ENCODE measurements around the gene WBP1.
"Not testable (repeated sequence)": the region's sequence is repeated elsewhere in the genome, so short reads cannot be mapped to it uniquely, and the experiment has no call there.

WBP1 gene

GRCh38 chr2:74483675-74484164 lies 25.5 kb downstream of the WBP1 start:
- DNase-seq = not testable (repeated sequence)

- DNase-seq = no peak
Measured at GRCh38 chr2:74486141-74486540, 27.9 kb downstream of the WBP1 start.

GRCh38 chr2:74488643-74489481 lies 30.6 kb downstream of the WBP1 start:
- no peak for DNase-seq

GRCh38 chr2:74489906-74490305 lies 31.7 kb downstream of the WBP1 start:
- no peak for DNase-seq

GRCh38 chr2:74491648-74492544 lies 33.7 kb downstream of the WBP1 start:
- no peak for DNase-seq

- DNase-seq = no peak
Measured at GRCh38 chr2:74493546-74493945, 35.3 kb downstream of the WBP1 start.

GRCh38 chr2:74495440-74495839 lies 37.2 kb downstream of the WBP1 start:
- no peak for DNase-seq

GRCh38 chr2:74496997-74497776 lies 38.9 kb downstream of the WBP1 start:
- DNase-seq = no peak

- DNase-seq = no peak
Measured at GRCh38 chr2:74497777-74498499, 39.7 kb downstream of the WBP1 start.

GRCh38 chr2:74498500-74499266 lies 40.4 kb downstream of the WBP1 start:
- DNase-seq = no peak

GRCh38 chr2:74499267-74499939 lies 41.2 kb downstream of the WBP1 start, which contains the start of gene LBX2:
TSS of gene LBX2 (minus strand) at chr2:74499603. CDS start at chr2:74499537, 66 bp downstream.
- DNase-seq = no peak

- DNase-seq = no peak
Measured at GRCh38 chr2:74499940-74500577, 41.8 kb downstream of the WBP1 start.

- DNase-seq = no peak
Measured at GRCh38 chr2:74500578-74500946, 42.3 kb downstream of the WBP1 start.

- DNase-seq = no peak
Measured at GRCh38 chr2:74501335-74502071, 43.3 kb downstream of the WBP1 start.

- DNase-seq = no peak
Measured at GRCh38 chr2:74502147-74502719, 44.0 kb downstream of the WBP1 start.

- DNase-seq = peak; percentile 64
Measured at GRCh38 chr2:74502720-74503505, 44.7 kb downstream of the WBP1 start.

- no peak for DNase-seq
Measured at GRCh38 chr2:74503506-74504475, 45.6 kb downstream of the WBP1 start.

All from cortex of kidney (tissue), 1 donor.